ENCODE data around the gene AGAP1. TPM values are rescaled to one million over a fixed set of nuclear protein-coding genes. Genes with fewer than 3 reads are reported as not detected.
A peak's percentile ranks its signal among the peaks of the same experiment; 100 is the strongest.

The AGAP1 gene
- total RNA-seq, 1 experiment from 2014 or later: 25.8 TPM

DNA sequence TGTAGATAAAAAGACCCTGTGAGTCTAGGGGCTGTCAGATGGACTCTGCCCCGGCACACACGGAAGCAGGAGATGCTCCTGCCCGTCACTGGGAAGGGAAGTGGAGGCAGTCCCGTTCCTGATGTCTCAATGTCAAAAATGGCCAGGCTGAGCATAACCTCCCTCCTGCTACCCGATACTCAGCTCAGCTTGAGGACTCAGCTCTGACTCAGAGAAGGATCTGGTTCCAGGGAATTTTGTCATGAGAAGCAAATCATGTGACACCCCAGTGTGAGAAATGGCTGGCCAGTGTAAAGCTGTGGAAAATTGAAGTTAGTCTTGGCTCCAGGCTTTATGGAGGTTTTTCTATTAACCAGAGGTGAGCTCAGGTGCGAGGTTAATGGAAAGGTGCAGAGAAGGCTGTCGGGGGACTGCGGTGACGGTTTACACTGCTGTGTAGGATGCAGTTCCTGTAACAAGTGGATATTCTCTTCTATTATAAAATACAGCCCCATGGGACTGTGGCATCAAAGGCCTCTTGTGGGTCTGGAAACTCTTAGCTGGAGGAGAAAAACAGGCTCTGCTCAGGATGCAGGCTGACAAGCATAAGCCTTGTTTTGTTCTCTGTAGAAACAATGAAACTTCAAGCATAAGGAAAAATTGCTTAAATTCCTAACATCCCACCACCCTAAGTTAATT, 24.7 kb upstream of the AGAP1 start:
- peaks cover 5% of the 10 kb centered on the region for H3K27me3 Mint-ChIP-seq (ENCODE audit: low read depth)
- no peak overlapping the region for H3K4me3 Mint-ChIP-seq
- Histone ChIP-seq H3K9ac (ENCODE audit: extremely low read depth, insufficient read length, low read length) (no peak overlapping the region), H3K4ac (ENCODE audit: low read depth, low read length) (no peak overlapping the region), H3K14ac (ENCODE audit: insufficient read depth, low read length) (no peak overlapping the region), H3K4me2 (ENCODE audit: insufficient read depth, insufficient read length, low read length) (no peak overlapping the region), H2BK20ac (ENCODE audit: low read depth, low read length, poor library complexity, severe bottlenecking) (no peak overlapping the region), H2AFZ (ENCODE audit: low read length) (no peak overlapping the region), H4K5ac (ENCODE audit: insufficient read length, low read depth, low read length) (no peak overlapping the region), H2BK12ac (ENCODE audit: insufficient read length, low read depth, low read length) (no peak overlapping the region), H2BK15ac (ENCODE audit: low read depth, low read length) (no peak overlapping the region), H3K79me2 (ENCODE audit: insufficient read depth, low read length) (no peaks in the 10 kb centered on the region), H2BK120ac (ENCODE audit: low read depth, low read length, poor library complexity, severe bottlenecking) (no peak overlapping the region), H3K4me1 (ENCODE audit: insufficient read depth, low read length) (no peaks in the 10 kb centered on the region), H3K27ac (ENCODE audit: insufficient read length, low read depth, low read length) (no peak overlapping the region), H4K20me1 (ENCODE audit: control insufficient read depth, insufficient read depth, insufficient read length) (no peaks in the 10 kb centered on the region), H3K27me3 (ENCODE audit: insufficient read depth, low read length) (no peaks in the 10 kb centered on the region), H3K56ac (ENCODE audit: insufficient read length, low read depth, low read length) (no peak overlapping the region), H3K79me1 (ENCODE audit: insufficient read depth, low read depth, low read length, poor library complexity, severe bottlenecking) (no peaks in the 10 kb centered on the region), H3K23ac (ENCODE audit: insufficient read length, low read depth, low read length) (no peak overlapping the region), H3K23me2 (ENCODE audit: insufficient read length, low read depth, low read length, poor library complexity, severe bottlenecking) (no peaks in the 10 kb centered on the region), H3K9me3 (ENCODE audit: control insufficient read depth, low read depth, low read length) (no peaks in the 10 kb centered on the region), H4K91ac (ENCODE audit: insufficient read length, low read depth, low read length) (no peak overlapping the region), H2AK5ac (ENCODE audit: insufficient read length, low read length) (no peak overlapping the region), H3K18ac (ENCODE audit: insufficient read length, low read depth, low read length) (no peak overlapping the region), H4K8ac (replicated peaks; ENCODE audit: insufficient read length, low read depth, low read length) (no peak overlapping the region), H3T11ph (ENCODE audit: low read length) (no peak overlapping the region), H2BK5ac (ENCODE audit: insufficient read length, low read length) (no peak overlapping the region)
- H3K9me3 Mint-ChIP-seq: no peaks in the 10 kb centered on the region
- TF ChIP-seq, protein P1, sequence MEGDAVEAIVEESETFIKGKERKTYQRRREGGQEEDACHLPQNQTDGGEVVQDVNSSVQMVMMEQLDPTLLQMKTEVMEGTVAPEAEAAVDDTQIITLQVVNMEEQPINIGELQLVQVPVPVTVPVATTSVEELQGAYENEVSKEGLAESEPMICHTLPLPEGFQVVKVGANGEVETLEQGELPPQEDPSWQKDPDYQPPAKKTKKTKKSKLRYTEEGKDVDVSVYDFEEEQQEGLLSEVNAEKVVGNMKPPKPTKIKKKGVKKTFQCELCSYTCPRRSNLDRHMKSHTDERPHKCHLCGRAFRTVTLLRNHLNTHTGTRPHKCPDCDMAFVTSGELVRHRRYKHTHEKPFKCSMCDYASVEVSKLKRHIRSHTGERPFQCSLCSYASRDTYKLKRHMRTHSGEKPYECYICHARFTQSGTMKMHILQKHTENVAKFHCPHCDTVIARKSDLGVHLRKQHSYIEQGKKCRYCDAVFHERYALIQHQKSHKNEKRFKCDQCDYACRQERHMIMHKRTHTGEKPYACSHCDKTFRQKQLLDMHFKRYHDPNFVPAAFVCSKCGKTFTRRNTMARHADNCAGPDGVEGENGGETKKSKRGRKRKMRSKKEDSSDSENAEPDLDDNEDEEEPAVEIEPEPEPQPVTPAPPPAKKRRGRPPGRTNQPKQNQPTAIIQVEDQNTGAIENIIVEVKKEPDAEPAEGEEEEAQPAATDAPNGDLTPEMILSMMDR (conservative IDR thresholded peaks at IDR 0.05): no peak
- DNase-seq: no peak
- H3K4me1 Mint-ChIP-seq: peaks cover 8 to 10% of the 10 kb centered on the region in 2 experiments
- peak overlapping the region in 2 of 3 experiments; percentile 3 to 11; a peak in 1 of 7 replicates for H3K27ac Mint-ChIP-seq
- no CpG with 5 or more reads among the region's 9 CpGs for WGBS (ENCODE audit: extremely low coverage, insufficient read length, low lambda C conversion rate)
- H3K36me3 Mint-ChIP-seq (ENCODE audit: insufficient read depth in 1 of 3, low read depth in 3 of 3): no peaks in the 10 kb centered on the region

All from H9 (cell line).